ENCODE results near the gene TTLL7.

GRCh38 chr1:83976920-83977319 lies 22.0 kb downstream of the TTLL7 start:
- TF ChIP-seq POLR2AphosphoS5 (IDR thresholded peaks at IDR 0.05) (no peak), CTCF (IDR thresholded peaks at IDR 0.05) (no peak)
